GM20431 (cell line): ENCODE results near the gene PCYT2.
"Not testable (repeated sequence)": the region's sequence is repeated elsewhere in the genome, so short reads cannot be mapped to it uniquely, and the experiment has no call there.

Experiments
- in situ Hi-C: fragments of 300-500 bp; cut with MseI, MboI; formaldehyde crosslinking; loops from one replicate; pipeline ENCODE4 v1.15.0; 2020; ENCODE audit warnings: low sequenced_read_pairs; ENCODE audit not compliant: unreplicated experiment

The PCYT2 gene

DNA sequence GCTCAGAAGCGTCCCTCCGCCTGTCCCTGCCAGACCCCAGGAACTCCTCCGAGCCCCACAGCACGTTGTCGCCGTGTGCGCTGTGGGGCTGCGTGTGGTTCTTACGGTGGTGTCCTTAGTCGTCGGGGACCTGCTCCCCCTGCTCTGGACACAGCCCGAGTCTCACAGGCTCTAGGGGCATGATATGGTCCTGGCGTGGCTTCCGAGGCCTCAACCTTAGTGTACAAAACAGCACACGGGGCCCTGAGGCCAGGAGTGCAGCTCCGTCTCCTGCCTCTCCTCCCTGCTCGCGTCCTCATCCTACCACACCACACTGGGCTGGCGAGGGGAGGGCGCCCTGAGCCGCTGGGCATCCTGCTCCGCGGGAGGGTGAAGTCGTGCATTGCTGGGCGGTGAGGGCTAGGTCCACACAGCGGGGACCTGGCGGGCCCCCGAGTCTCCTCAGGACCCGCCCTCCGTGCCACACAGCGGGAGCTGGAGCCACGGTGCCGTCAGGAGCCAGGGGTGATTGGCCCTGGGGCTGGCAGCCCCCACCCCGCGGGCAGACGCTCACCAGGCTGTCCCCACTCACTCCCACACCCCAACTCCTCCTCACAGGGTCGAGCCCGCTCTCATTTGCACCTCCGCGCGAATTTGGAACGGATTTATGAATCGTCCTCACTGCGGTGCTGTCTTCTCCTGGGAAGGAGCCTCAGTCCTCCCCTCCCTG is 17.5 kb upstream of the PCYT2 start:
- in situ Hi-C loops, result no loop called here

DNA sequence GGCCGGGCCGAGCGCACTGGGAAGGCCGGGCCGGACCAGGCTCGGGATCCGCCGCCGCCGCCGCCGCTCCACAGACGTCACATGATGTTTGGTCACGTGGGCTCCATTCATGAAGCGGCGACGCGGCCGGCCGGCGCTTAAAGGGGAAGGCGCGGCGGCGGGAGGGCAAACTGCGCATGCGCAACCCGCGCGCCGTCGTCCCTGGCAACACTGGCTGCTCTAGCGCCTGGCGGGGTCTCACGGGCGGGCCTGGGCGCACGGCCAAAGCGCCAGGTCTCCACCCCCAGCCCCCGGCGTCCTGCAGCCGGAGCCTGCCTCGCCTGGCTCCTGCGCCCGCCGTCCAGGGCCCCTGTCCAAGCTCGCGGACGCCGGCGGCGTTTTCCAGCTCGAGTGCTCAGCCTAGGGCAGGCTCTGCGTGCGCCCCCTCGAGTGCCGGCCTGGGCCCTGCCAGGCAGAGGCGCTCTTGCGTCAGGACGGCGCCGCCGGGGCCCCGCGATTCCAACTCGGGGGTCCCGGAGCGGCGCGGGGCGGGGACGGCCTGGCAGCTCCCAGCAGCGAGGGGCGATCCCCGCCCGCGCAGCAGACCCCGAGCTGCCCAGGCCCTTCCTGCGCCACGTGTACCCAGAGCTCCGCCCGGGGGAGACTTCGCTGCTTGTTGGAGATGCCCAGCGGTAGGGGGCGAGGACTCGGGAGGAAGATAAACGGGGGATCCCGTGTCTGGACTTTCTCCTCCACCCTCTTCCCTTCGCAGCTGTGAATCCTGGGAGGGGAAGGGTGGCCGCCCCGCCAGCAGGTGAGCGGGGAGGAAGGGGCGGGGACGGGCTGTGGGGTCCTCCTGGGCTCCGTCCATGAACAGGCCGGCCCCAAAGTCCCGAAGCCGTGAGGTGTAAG is 16.7 kb upstream of the PCYT2 start, which contains the start of gene MAFG:
Gene MAFG, minus strand, starts transcription at position 83 of the 891 bp plus-strand sequence. CDS start 4,550 bp downstream, outside the sequence.
- in situ Hi-C loops, result no loop called here

DNA sequence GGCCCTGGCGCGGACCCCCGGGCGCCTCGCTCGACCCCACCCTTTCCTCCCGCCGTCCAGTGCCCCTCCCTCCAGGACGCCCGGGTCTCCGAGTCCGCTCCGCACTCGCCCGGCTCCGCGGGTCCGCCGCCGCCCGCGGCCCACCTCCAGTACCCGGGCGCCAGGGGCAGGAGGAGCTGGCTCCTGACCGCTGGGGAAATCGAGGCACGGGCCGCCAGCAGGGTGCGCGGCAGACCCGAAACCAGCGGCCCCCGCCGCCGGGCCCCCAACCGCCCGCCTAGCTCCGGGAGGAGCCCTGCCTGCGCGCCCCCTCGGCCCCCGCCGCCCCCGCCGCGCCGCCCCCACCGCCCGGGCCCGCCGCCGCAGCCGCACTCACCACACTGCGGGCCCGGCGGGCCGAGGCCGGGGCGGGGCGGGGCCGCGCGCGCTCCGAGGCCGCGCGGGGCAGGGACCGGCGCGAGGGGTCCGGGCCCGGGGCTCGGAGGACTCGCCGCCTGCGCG is 16.0 kb upstream of the PCYT2 start:
- in situ Hi-C loops, result no loop called here

DNA sequence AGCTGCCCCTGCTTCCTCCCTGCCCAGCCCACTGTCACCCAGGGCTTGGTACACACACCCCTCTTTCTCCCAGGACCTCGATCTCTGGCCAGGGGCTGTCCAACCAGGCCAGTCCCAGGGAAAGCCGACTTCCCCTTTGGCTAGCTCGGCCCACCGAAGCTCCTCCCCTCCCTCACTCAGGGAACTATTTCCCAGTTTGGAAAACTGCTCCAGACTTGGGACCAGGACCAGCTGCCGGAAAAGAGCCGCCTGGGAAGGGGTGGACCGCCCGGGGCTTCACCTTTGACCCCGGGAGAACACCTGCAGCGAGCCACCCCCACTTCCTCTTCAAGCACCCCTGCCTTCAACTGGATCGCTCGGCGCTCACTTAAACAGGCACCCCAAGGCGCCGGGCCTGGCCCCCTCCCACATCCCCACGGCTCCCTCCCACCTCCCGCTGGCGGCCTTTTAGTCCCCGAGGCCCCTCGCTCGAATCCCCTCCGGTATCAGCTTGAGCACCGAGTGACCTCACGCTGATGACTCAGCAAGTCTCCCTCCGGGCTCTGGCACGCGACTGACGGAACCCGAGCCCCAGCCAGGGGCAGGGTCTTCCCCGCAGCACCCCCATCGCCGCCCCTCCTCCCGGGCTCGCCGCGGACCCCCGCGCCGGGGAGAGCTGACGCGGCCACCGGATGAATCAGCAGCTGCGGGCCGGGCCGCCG is 15.4 kb upstream of the PCYT2 start:
- in situ Hi-C loops, result no loop called here

- in situ Hi-C loops, result no loop called here
These were observed 14.8 kb upstream of the PCYT2 start for GRCh38 chr17:81925860-81926450.

DNA sequence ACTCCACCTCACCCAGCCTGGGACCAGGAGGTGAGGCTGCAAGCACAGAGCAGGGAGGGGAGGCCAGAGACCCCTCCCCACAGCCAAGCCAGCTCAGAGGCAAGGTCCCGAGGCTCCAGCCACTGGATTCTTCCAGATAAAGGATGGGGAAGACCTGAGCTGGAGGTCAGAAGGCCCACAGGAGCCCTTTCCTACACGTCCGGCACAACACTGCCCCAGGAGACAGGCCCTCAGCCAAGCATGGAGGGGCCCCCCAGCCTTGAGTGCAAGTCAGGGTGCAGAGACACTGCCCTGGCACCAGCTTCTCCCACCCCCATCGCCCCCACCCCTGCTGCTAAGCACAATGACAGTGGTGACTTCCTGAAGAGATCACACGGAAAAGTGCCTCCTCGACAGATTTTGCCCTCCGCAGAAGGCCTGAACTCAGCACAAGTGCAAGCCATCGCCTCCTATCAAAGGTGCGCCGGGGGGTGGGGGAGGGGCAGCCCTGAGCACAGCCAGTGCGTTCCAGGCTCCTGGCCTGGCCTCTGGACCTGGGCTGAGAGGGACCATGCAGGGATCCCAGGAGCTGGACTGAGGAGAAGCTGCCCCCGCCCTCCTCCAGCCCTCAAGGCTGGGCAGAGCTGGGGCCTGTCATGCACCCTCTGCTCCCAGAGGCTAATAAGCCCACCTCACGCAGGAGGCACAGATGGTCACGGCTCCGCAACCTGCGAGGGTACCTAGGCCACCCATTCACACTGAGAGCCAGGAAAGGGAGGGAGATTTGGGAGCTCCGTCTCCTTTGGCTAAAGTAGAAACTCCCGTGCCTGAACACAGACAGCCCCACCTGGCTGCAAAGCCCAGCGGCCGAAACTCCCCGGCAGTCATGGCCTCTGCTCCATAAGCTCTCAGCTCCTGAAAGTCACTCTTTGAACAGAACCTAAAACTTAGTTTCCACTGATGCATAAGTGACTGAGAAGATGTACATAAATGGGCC is 13.6 kb upstream of the PCYT2 start:
- in situ Hi-C loops, result no loop called here

DNA sequence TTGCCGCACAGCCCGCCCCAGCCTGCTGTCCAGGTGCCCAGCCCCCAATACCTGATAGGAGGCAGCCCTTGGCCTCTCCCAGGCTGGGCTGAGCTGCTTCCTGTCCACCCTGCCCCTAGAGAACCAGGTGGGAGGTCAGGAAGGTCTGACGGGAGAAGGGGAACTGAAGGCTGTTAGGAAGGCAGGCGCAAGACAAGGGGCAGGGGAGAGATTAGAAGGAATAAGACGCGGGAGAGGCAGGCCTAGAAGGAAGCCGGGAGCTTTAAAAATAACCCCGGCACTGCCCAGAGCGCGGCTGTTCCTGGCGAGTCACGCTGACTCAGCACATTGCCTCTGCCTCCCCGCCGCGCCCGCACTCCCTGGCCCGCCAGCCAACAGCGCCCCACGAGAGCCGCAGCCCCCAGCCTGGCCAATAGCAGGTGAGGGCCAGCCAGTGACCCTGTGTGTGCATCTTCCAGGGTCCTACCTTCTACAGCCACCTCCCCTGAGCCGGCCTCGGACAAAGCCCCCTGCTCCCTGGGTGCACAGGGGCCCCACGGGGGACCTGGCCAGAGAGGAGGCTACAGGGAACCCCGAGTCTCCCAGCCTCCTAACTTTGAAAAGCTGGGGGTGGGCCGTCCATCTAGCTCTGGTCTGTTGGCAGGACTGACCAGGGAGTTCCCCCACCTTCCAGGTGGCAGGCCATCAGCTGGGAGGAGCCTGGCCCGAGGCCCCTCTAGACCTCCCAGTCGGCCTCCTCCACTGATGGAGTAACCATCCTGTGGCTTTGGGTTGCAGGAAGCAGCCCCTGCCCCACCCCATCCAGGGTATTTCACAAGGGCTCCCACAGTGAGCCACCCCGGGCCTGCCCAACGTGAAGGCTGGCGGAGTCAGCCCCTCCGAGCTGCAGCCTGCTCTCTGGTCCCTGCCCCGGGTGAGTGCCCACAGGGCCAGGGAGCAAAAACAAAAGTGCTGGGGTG is 12.4 kb upstream of the PCYT2 start:
- in situ Hi-C loops, result no loop called here

- in situ Hi-C loops, result no loop called here
These were observed 11.5 kb upstream of the PCYT2 start for GRCh38 chr17:81922566-81923301.

DNA sequence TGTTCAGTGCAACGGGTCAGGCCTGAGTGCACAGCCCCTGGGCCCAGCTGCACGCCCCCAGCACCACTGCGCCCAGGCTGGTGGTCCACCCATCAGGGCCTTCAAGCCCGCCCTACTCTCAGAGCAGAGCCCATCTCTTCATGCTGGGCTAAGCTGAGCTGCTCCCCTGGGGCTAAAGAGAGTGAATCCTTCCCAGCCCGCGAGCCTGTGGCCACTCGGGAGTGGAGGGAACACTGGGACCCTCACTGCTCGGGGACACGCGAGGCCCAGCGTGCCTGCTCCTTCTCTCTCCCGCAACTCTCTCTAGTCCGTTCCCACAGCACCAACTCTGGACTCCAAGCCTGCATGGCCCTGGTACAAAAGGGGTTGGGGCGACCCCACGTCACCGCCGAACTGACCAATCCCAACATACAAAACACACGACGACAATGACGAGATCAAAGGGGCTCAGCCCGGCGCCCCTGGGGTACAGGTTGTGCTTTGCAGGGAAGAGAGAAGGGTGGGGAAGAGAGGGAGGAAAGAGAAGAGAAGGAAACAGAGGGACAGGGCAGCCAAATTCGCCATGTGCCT is 10.9 kb upstream of the PCYT2 start:
- in situ Hi-C loops, result no loop called here

- in situ Hi-C loops, result no loop called here
These were observed 10.3 kb upstream of the PCYT2 start for GRCh38 chr17:81921537-81921862.

- in situ Hi-C loops, result no loop called here
These were observed 9.7 kb upstream of the PCYT2 start for GRCh38 chr17:81920612-81921536.

GRCh38 chr17:81918832-81919545 is 7.8 kb upstream of the PCYT2 start:
- in situ Hi-C loops, result no loop called here

DNA sequence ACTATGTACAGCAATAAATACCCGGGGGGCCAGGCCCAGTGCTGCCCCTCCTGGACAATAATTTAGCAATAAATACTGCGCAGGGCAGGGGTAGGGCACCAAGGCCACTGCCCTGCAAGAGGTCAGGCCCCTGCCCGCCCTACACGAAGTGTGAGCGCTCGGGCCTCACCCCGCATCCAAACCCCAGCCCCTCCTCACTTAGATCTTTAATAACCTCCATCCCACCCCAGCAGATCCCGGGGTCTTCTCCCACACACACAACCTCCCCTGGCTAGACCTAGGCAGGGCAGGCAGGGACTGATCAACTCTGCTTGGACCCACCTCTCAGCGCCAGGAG is 7.1 kb upstream of the PCYT2 start:
- in situ Hi-C loops, result not testable (repeated sequence)

- in situ Hi-C loops, result no loop called here
These were observed 6.5 kb upstream of the PCYT2 start, which contains the start of gene SIRT7 for GRCh38 chr17:81917565-81918332. Gene SIRT7, minus strand, starts transcription at chr17:81918176. Its CDS starts 45 bp downstream, at chr17:81918131.
